DND-41 (cell line): Measurements from ENCODE around the gene UBE2K.
"Not testable (repeated sequence)": the region's sequence is repeated elsewhere in the genome, so short reads cannot be mapped to it uniquely, and the experiment has no call there.

Experiments used
- ATAC-seq: fragments of 200-7000 bp; cut with Tn5 transposase; 3 replicates; pipeline ENCODE4 v1.9.1; 2021; ENCODE audit warnings: low read depth; ENCODE audit not compliant: insufficient read depth
- DNase-seq: peaks from one replicate; pipeline ENCODE4 v3.0.0-alpha.2; 2020
- H2AFZ ChIP-seq: 2 replicates; pipeline ENCODE4 v1.6.0; 2012; ENCODE audit warnings: low read depth, low read length
- H3K27ac ChIP-seq: 2 replicates; pipeline ENCODE4 v1.5.1; 2012; ENCODE audit warnings: low read length, inconsistent platforms
- H3K27me3 ChIP-seq: fragments of 200-600 bp; sonication (generic); 2 replicates; pipeline ENCODE4 v1.6.0; 2012; ENCODE audit warnings: low read length, mild to moderate bottlenecking, inconsistent platforms; ENCODE audit not compliant: insufficient read depth, poor library complexity
- H3K36me3 ChIP-seq: 2 replicates; pipeline ENCODE4 v1.5.1; 2012; ENCODE audit warnings: low read length, inconsistent platforms; ENCODE audit not compliant: insufficient read depth
- H3K4me1 ChIP-seq: 2 replicates; pipeline ENCODE4 v1.5.1; 2012; ENCODE audit warnings: mild to moderate bottlenecking, low read length; ENCODE audit not compliant: insufficient read depth
- H3K4me2 ChIP-seq: 2 replicates; pipeline ENCODE4 v1.6.0; 2012; ENCODE audit warnings: mild to moderate bottlenecking, moderate library complexity, low read length, inconsistent platforms; ENCODE audit not compliant: insufficient read depth
- H3K4me3 ChIP-seq, 2 experiments: fragments of 200-600 bp in 1 of 2; shearing (Covaris generic) in 1 of 2; 2 replicates each; pipeline ENCODE4 v1.5.1; 2012 to 2016; ENCODE audit warnings: inconsistent platforms in 2 of 2, low read length in 2 of 2, mild to moderate bottlenecking in 2 of 2, low read depth in 1 of 2, moderate library complexity in 1 of 2
- H3K79me2 ChIP-seq: 2 replicates; pipeline ENCODE4 v1.6.0; 2012; ENCODE audit warnings: low read length, inconsistent platforms; ENCODE audit not compliant: insufficient read depth
- H3K9ac ChIP-seq: 2 replicates; pipeline ENCODE4 v1.6.0; 2012; ENCODE audit warnings: low read depth, mild to moderate bottlenecking, inconsistent platforms, low read length, moderate library complexity
- H3K9me3 ChIP-seq: 2 replicates; pipeline ENCODE4 v1.5.1; 2012; ENCODE audit warnings: low read length, moderate library complexity, mild to moderate bottlenecking, inconsistent platforms; ENCODE audit not compliant: insufficient read depth, severe bottlenecking
- H4K20me1 ChIP-seq: 2 replicates; pipeline ENCODE4 v1.6.0; 2012; ENCODE audit warnings: low read length; ENCODE audit not compliant: insufficient read depth
- CTCF ChIP-seq: IDR thresholded peaks from 2 replicates; pipeline ENCODE4 v1.5.1; 2012; ENCODE audit warnings: borderline replicate concordance, low read length, moderate library complexity, mild to moderate bottlenecking; ENCODE audit not compliant: poor library complexity, severe bottlenecking; ENCODE audit errors: extremely low read depth
- EZH2 ChIP-seq: IDR thresholded peaks from 3 replicates; pipeline ENCODE4 v1.6.1; 2012; ENCODE audit warnings: borderline replicate concordance, low read depth, mild to moderate bottlenecking, moderate library complexity, low read length, inconsistent platforms; ENCODE audit not compliant: severe bottlenecking

Gene UBE2K

GRCh38 chr4:39802005-39802404, 104.1 kb downstream of the UBE2K start:
- ATAC-seq (no peak), DNase-seq (no peak)
- TF ChIP-seq CTCF (no peak), EZH2 (no peak)

GRCh38 chr4:39808231-39808749, 110.4 kb downstream of the UBE2K start:
- TF ChIP-seq EZH2 (no peak), CTCF (no peak)
- no peak for DNase-seq
- 0 out of 3 replicates have a peak, but pooled peaks have one; percentile 22 for ATAC-seq
- no peak overlapping the region for H3K27ac ChIP-seq
- no peaks in the 10 kb centered on the region for H4K20me1 ChIP-seq
- H3K9me3 ChIP-seq, result no peaks in the 10 kb centered on the region
- H3K4me3 ChIP-seq, result no peak overlapping the region
- no peak overlapping the region for H3K4me2 ChIP-seq
- H3K79me2 ChIP-seq, result no peaks in the 10 kb centered on the region
- no peaks in the 10 kb centered on the region for H3K36me3 ChIP-seq
- no peak overlapping the region for H2AFZ ChIP-seq
- no peaks in the 10 kb centered on the region for H3K4me1 ChIP-seq
- H3K9ac ChIP-seq, result no peak overlapping the region
- H3K27me3 ChIP-seq, result no peaks in the 10 kb centered on the region

More at GRCh38 chr4:39802005-39802404, 104.1 kb downstream of the UBE2K start:
- H3K36me3 ChIP-seq, result no peaks in the 10 kb centered on the region
- H4K20me1 ChIP-seq, result no peaks in the 10 kb centered on the region
- no peaks in the 10 kb centered on the region for H3K4me1 ChIP-seq
- H3K27ac ChIP-seq, result no peak overlapping the region
- no peak overlapping the region for H2AFZ ChIP-seq
- H3K4me3 ChIP-seq, result no peak overlapping the region
- H3K9ac ChIP-seq, result no peak overlapping the region
- no peaks in the 10 kb centered on the region for H3K27me3 ChIP-seq
- no peaks in the 10 kb centered on the region for H3K9me3 ChIP-seq
- H3K4me2 ChIP-seq, result no peak overlapping the region
- H3K79me2 ChIP-seq, result no peaks in the 10 kb centered on the region

- no peak overlapping the region for H3K4me2 ChIP-seq
- H3K9ac ChIP-seq, result no peak overlapping the region
- H4K20me1 ChIP-seq, result peaks cover 5% of the 10 kb centered on the region; the same call in 1 of the 2 replicates
- TF ChIP-seq CTCF (no peak), EZH2 (no peak)
- DNase-seq (no peak), ATAC-seq (0 out of 3 replicates have a peak, but pooled peaks have one; percentile 16)
- H3K4me1 ChIP-seq, result no peaks in the 10 kb centered on the region
- no peak overlapping the region for H2AFZ ChIP-seq
- H3K4me3 ChIP-seq, result no peak overlapping the region
- no peaks in the 10 kb centered on the region for H3K9me3 ChIP-seq
- no peaks in the 10 kb centered on the region for H3K79me2 ChIP-seq
- no peaks in the 10 kb centered on the region for H3K36me3 ChIP-seq
- H3K27me3 ChIP-seq, result no peaks in the 10 kb centered on the region
- no peak overlapping the region for H3K27ac ChIP-seq
These were observed 114.6 kb downstream of the UBE2K start for GRCh38 chr4:39812500-39812899.

GRCh38 chr4:39813033-39813432, 115.1 kb downstream of the UBE2K start:
- not testable (repeated sequence) for H4K20me1 ChIP-seq, H3K4me2 ChIP-seq

GRCh38 chr4:39813761-39814160, 115.8 kb downstream of the UBE2K start:
- H3K27me3 ChIP-seq, H3K36me3 ChIP-seq, H3K4me1 ChIP-seq, H3K4me2 ChIP-seq, DNase-seq, H2AFZ ChIP-seq, H3K9me3 ChIP-seq, H3K4me3 ChIP-seq, H4K20me1 ChIP-seq, H3K27ac ChIP-seq, H3K79me2 ChIP-seq, H3K9ac ChIP-seq, ATAC-seq: not testable (repeated sequence)

More at GRCh38 chr4:39813033-39813432, 115.1 kb downstream of the UBE2K start:
- not testable (repeated sequence) for DNase-seq, H3K9me3 ChIP-seq, H3K9ac ChIP-seq, H3K27ac ChIP-seq, ATAC-seq, H3K4me1 ChIP-seq, H3K27me3 ChIP-seq, H3K36me3 ChIP-seq, H3K79me2 ChIP-seq, H2AFZ ChIP-seq, H3K4me3 ChIP-seq
